GM21619 (cell line): ENCODE measurements around the gene TTC6.

Experiments
- ATAC-seq: cut with Tn5 transposase; IDR thresholded peaks from one replicate; pipeline ENCODE4 v1.9.1; 2021; ENCODE audit not compliant: unreplicated experiment

The TTC6 gene

DNA sequence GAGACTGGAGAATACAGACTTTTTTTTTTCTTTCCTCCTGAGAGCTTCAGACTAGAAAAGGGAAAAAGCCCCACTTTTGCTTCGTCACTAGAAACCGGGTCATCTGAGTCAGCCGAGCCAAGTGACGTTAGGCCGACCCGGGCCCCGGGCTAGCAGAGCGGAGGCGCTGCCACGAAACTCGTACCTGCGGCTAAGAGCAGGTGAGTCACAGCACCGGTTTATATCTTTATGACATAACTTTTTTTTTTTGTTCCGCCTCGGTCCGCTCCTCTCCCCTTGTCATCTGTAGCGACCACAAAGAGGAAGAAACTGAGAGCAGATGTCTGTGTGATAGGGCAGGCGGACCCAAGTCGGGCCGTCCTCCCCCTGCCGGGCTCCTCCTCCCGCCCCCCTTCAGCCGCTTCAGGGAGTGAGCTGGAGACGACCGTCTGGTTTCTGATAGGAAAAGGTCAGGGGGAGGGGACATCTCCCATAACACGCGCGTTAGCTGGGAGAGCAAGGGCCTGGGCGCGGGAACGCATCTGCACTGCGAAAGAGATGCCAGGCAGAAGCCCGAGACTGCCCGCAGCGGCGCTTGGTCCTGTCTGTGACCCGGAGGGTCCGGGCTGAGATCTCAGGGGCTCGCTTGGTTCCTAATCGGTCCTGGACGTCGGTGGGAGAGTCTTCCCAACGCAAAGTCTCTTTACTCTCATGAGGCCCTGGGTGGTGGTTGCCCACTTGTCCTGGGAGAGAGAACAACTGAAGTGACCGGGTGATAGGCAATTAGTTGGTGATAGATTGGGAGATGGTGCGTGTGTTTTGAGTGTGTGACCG lies 586 bp downstream of the TTC6 start:
- peak; percentile 77 for ATAC-seq

GRCh38 chr14:37596790-37597472 lies 1.5 kb downstream of the TTC6 start:
- ATAC-seq: no peak

- ATAC-seq: no peak
These were observed 2.1 kb downstream of the TTC6 start for GRCh38 chr14:37597538-37597913.

DNA sequence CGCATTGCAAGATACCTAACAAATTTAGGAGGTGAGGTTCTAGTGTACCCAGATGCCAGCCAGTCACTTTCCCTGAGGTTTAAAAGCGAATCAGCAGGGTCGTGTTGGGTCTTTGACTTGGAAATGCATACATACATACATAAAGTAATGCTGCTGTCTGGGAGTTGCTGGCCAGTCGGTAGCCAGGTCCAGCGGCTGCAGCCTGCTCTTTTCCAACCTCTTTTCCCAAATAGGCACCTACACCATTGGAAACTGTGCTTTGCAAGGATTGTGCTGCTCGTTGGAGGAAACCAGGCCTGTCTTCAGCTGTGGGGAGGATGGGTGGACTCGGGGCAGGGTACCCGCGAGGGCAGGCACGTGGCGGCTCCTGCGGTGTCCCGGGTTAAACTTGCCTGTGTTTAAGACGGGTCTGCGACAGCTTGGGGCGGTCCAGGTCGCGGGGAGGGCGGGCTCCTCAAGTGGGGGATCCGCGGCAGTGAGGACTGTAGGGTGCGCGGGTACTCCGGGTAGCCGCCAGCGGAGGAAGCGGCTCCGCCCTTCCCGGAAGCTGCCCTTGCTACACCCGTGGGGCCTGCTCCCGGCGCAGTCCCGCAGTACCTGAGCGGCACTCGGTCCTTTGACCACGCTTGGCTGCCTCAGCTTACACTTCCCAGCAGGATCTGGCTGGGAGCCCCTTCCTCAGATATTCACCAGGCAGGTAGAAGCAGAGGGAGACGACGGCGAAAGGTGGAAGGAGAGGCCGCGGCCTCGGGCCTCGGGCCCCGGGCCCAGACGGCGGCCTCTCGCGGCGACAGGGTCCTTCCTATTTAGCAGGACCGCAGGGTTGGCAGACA lies 2.7 kb downstream of the TTC6 start:
- no peak for ATAC-seq

DNA sequence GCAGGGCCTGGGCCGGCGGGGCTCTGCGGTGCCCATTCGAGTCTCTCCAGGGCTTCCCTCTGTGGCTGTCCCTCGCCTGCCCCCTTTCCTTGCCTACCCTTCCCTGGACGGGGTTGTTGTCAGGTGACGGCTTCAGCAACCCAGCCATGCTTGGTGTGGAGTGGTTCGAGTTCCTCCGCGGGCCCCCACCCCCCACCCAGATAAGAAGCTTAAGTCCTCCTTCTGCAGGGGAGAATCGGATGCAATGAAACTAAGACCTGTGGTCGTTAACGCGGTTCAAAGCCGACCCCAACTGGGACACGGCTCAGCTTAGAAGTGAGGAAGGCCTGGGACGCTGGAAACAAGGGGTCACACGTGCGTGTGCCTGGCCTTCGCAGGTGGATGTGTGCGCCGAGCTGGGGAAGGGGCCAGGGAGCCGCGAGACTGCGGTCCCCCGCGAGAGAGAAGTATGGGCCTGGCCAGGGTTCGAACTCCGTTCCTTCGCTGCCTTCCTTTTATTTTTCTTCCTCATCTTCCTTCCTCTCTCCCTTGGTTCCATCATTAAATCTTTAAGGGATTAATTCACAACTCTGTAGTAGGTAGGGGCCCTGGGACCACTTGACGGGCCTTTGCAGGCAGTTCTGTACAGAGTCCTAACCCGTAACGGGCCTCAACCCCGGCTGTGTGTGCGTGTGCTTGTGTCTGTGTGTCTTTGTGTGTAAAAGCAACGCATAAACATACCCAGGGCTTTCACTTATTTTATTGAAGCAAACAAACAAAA lies 3.5 kb downstream of the TTC6 start:
- ATAC-seq: no peak

- no peak for ATAC-seq
These were observed 4.3 kb downstream of the TTC6 start for GRCh38 chr14:37599507-37600368.

GRCh38 chr14:37600880-37601741 lies 5.7 kb downstream of the TTC6 start:
- ATAC-seq: no peak

DNA sequence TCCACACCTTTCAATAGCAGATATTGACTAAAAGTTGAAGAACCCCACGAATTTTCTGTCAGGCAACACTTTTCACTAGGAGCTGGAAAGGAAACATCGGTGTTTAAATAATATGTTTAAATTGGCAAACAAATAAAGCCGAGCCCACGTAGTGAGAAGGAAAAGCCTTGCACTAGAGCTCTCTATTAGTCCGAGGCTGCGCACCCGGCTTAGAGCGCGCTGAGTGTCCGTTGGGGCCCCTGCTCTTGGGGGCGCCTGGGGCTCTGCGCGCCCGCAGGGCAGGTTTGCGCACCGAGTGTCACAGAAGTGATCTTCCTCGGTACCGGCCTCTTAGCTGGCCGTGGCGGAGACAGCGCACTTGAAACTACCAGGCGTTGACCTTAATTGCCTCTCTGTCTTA lies 6.4 kb downstream of the TTC6 start:
- ATAC-seq: no peak

DNA sequence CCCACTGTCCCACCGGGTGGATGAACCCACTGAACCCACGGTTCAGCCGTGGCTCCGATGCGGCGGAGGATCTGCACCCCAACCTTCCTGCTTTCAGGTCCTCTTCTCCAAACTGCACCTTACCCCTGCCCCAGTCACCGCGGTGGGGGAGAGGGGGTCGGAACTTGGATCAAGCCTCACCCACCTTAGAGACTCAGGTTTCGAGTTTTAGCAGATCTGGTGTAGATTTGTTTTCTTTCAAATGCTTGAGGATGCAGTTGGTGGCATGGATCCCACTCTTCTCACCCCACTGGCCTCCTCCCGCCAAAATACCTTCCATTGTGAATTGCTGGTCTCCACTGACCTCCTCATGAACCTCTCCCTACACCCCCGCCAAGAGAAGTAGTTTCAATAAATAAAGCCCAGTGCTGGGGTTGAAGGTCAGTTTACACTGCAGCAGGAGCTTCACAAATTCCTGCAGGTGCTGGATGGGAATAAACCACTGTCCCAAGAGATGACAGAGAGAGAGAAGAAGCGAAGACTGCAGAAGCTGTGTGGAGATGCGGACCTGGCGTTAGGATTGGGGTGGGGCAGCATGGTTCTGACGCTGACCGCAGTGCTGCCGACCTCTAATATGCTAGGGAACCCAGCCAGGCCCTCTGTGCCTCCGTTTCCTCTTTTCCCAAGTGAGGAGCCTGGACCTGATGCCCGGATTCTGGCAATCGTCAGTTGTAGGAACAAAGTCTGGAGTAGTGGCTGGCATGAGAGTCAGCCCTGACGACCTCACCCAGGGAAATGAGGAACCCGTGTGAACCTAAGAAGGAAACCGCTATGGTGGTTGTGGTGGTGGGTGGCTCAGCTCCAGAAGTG lies 7.4 kb downstream of the TTC6 start:
- ATAC-seq: no peak

DNA sequence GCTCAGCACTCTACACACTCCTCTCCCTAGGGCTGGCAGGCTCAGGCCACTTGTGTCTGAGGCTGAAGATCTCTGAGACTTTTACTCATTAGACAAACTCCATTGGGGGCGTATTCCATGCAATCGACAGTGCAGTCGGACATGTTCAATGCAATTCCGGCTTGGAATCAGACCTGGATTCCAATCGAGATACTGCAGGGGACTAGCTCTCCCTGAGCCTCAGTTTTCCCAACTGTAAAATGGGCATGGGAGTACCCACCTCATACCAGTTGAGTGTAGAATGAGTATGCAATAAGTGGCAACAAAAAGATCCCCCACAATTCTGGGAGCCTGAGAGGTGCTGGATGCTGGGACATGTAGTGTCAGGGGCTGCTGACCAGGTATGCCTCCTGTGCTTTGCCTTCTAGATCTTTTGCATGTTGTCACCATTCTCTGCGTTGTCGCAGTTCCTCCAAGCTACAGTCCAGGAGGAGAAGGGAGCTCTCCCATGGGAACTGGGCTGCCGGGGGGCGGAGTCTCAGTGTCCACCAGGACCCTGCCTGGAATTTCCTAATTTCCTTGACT lies 8.3 kb downstream of the TTC6 start:
- ATAC-seq: no peak

- no peak for ATAC-seq
These were observed 11.2 kb downstream of the TTC6 start for GRCh38 chr14:37606678-37607077.

- ATAC-seq: no peak
These were observed 13.2 kb downstream of the TTC6 start for GRCh38 chr14:37608649-37609048.

- no peak for ATAC-seq
These were observed 15.6 kb downstream of the TTC6 start for GRCh38 chr14:37610945-37611523.

DNA sequence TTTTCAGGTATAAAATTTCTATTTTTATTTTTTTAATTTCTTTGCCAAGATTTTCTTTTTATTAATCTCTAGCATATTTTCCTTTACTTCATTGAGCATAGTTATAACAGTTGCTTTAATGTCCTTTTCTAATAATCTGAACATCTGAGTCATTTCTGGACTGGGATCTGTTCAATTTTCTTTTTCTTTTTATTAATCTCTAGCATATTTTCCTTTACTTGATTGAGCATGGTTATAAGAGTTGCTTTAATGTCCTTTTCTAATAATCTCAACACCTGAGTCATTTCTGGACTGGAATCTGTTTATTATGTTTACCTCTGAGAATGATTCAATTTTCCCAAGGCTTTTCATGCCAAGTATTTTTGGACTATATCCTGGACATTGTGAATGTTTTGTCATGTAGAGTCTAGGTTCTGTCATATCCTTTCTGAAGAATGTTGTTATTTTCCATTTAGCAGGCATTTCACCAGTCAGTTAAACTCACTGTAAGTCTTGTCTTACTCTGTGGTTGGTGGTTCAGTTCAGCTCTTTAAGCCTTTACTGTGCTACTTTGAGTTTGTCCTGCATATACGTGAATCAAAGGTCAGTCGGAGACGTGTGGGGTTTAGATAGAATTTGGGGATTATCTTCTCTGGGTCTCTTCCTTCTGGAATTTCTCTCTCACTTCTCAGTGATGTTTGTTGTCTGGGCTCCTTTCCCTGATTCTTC lies 20.3 kb downstream of the TTC6 start:
- no peak for ATAC-seq

- no peak for ATAC-seq
These were observed 21.4 kb downstream of the TTC6 start for GRCh38 chr14:37616853-37617252.

DNA sequence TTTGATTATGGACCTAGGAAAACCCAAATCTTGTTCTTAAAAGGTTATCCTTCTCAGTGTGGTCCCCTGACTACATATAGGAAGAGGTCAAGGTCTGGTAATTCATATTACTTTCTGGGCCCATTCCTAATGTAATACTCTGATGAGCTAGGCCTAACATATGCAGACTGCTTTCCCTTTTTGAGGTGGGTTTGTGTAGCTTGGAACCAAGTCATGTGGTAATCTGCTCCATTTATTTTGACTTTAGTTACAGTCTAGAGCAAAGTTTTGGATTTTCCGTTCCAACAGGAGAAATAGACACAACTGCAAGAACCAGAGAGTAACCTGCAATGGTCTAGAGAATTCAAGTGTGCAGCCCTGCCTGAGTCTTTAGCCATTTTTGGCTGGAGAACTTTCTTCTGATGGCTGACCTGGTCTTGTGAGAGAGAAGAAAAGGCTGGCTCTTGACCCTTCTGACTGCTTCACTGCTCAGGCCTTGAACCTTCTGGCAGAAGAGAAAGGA lies 22.5 kb downstream of the TTC6 start:
- no peak for ATAC-seq
